Lower leg skin (tissue), 4 donors: ENCODE measurements around the gene LCN15. TPM values are rescaled to one million over a fixed set of nuclear protein-coding genes. Genes with fewer than 3 reads are reported as not detected.
"Not testable (repeated sequence)": the region's sequence is repeated elsewhere in the genome, so short reads cannot be mapped to it uniquely, and the experiment has no call there.

Experiments used
- DNase-seq, 2 donors: peaks; one replicate each; pipeline ENCODE4 v3.0.0-alpha.2; 2019; ENCODE audit warnings: low spot score in 2 of 2
- H3K4me3 ChIP-seq: fragments of 200-600 bp; sonication (generic); 2 replicates; pipeline ENCODE4 v1.5.1; 2017; ENCODE audit warnings: mild to moderate bottlenecking, low read depth; ENCODE audit not compliant: poor library complexity, severe bottlenecking
- POLR2A ChIP-seq, 2 donors: fragments of 450-650 bp; IDR thresholded peaks; one replicate each; pipeline ENCODE4 v1.6.1; 2016 to 2017; ENCODE audit warnings: antibody characterized with exemption in 2 of 2, mild to moderate bottlenecking in 1 of 2, moderate library complexity in 1 of 2
- WGBS, 2 donors: methylation state at CpG; one replicate each; pipeline ENCODE4 v1.1.5; 2018; 5-methylcytosine and 5-hydroxymethylcytosine counted together
- intact Hi-C: fragments of 100-400 bp; cut with DNase I; formaldehyde crosslinking; loops from one replicate; pipeline ENCODE4 v1.15.0; 2023; ENCODE audit warnings: low total_unique reads
- total RNA-seq, 4 donors: library from RNA; depleted of rRNA; stranded (reverse); fragments of >200 nt; gene quantifications; one replicate each; pipeline ENCODE4 v1.1.0, GENCODE V29; 2016
- TF ChIP-seq, protein P1 (sequence below), 3 donors: fragments of 450-650 bp; IDR thresholded peaks; one replicate each; pipeline ENCODE4 v1.5.1; 2016; ENCODE audit warnings: antibody characterized with exemption in 3 of 3, mild to moderate bottlenecking in 3 of 3, moderate library complexity in 2 of 3

LCN15 gene
- total RNA-seq, 4 donors from 2014 or later, result not detected

DNA sequence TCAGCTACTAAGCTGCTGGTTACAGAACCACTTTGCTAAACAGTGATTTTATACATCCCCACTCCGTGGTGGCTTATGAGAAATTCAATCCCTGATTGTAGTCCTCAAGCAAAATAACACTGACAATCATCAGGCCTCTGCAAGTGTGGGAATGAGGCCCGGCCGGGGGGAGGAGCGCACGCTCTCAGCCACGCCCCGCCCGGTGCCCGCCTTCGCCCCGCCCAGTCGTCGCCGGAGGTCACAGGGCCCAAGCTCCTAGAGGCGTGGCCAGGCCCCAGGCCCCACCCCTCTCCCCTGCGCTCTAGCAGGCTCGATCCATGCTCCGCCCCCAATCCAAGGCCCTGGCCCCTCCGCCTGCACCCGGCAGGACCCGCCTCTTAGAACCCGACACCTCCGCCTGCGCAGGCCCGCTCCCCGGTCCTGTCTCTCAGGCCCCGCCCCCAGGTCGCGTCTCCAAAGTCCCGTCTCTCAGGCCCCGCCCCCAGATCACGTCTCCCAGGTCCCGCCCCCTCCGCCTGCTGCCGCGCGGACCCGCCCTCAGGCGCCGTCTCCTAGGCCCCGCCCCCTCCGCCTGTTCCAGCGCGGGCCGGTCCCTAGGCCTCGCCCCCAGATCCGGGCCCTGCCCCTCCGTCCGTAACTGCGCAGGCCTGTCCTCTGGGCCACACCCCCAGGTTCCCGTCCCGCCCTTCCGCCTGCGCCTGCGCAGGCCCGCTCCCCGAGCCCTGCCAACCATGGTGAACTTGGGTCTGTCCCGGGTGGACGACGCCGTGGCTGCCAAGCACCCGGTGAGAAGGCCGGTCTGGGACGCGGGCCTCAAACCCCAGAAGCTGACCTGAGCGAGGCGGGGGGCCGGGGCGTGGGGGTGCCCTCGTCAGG lies 26.6 kb upstream of the LCN15 start, which contains the start of gene TMEM141:
TSS of gene TMEM141 (plus strand) at position 705 of the 876 bp plus-strand sequence. CDS start at position 732, 27 bp downstream.
- H3K4me3 ChIP-seq, result peak within 1 kb of the TSS; percentile 54
- peak; percentile 100 for DNase-seq
- intact Hi-C loops, result no loop called here
- TF ChIP-seq POLR2A (IDR thresholded peaks at IDR 0.05), result peak in 1 of 2 donors; percentile 42
- TF ChIP-seq, protein P1, sequence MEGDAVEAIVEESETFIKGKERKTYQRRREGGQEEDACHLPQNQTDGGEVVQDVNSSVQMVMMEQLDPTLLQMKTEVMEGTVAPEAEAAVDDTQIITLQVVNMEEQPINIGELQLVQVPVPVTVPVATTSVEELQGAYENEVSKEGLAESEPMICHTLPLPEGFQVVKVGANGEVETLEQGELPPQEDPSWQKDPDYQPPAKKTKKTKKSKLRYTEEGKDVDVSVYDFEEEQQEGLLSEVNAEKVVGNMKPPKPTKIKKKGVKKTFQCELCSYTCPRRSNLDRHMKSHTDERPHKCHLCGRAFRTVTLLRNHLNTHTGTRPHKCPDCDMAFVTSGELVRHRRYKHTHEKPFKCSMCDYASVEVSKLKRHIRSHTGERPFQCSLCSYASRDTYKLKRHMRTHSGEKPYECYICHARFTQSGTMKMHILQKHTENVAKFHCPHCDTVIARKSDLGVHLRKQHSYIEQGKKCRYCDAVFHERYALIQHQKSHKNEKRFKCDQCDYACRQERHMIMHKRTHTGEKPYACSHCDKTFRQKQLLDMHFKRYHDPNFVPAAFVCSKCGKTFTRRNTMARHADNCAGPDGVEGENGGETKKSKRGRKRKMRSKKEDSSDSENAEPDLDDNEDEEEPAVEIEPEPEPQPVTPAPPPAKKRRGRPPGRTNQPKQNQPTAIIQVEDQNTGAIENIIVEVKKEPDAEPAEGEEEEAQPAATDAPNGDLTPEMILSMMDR (IDR thresholded peaks at IDR 0.05), result no peak
- 0 to 2% methylated on average over 40 to 54 of the region's 70 CpGs for WGBS, 2 donors

DNA sequence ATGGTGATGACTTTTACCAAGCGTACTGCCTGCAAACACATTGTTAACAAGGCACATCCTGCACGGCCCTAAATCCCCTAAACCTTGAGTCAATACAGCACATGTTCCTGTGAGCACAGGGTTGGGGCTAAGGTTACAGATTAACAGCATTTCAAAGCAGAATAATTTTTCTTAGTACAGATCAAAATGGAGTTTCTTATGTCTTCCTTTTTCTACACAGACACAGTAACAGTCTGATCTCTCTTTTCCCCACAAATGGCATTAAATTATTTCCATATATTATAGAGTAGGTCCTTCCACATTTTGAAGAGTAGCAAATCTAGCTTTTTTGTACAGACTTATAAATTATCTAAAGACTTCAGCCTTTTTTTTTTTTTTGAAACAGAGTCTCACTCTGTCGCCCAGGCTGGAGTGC lies 25.2 kb upstream of the LCN15 start:
- TF ChIP-seq, protein P1 (IDR thresholded peaks at IDR 0.05), result no peak
- no peak for TF ChIP-seq POLR2A (IDR thresholded peaks at IDR 0.05)

GRCh38 chr9:136788644-136789522 lies 24.6 kb upstream of the LCN15 start:
- DNase-seq, result not testable (repeated sequence)

More for the DNA sequence above, 25.2 kb upstream of the LCN15 start:
- intact Hi-C loops, result no loop called here
- no peak overlapping the region for H3K4me3 ChIP-seq
- no peak for DNase-seq
- 75 to 80% methylated on average over 3 of the region's 3 CpGs for WGBS, 2 donors

DNA sequence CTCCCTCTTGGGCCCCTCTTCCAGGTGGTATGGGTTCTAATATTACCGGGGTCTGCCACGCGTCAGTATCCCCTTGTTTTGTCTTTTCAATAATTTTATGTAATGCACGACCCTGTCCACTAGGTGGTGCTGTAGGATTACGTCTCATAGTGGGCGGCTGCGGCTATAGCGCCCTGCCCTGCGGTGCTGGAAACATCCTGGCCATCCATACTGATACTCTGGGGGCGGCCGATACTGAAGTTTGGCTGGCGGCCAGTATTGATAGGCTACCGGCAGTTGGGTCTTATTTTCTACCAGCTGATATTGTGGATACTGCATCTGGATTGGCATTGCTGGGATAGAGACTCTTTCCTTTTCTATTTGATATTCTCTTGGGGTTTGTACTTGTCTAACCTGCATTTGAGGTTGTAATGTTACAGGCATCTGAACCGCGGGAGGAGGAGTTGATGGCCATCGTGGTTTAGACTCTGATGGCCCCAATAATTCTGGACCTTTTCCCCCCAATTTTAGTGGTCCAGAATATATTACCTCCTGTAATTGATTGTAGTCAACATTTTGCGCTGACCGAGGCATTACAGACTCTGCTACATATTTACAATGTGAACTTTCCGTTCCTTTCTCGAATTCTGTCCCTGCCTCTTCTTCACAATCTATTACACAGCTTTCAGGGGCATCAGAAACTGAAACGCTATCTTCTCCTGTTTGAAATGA lies 23.5 kb upstream of the LCN15 start:
- intact Hi-C loops, result no loop called here
- DNase-seq, result peak in 1 of 2 donors; percentile 94
- 18 to 19% methylated on average over 21 of the region's 21 CpGs for WGBS, 2 donors
- no peak overlapping the region for H3K4me3 ChIP-seq
- no peak for TF ChIP-seq POLR2A (IDR thresholded peaks at IDR 0.05)
- TF ChIP-seq, protein P1 (IDR thresholded peaks at IDR 0.05), result peak in 1 of 3 donors; percentile 92

More at GRCh38 chr9:136788644-136789522, 24.6 kb upstream of the LCN15 start:
- intact Hi-C loops, H3K4me3 ChIP-seq: not testable (repeated sequence)
- 80 to 85% methylated on average over 27 of the region's 27 CpGs for WGBS, 2 donors

- intact Hi-C loops, H3K4me3 ChIP-seq, DNase-seq: not testable (repeated sequence)
- WGBS, 2 donors, result 35 to 38% methylated on average over 4 of the region's 4 CpGs
These were observed 22.7 kb upstream of the LCN15 start for GRCh38 chr9:136786983-136787382.

DNA sequence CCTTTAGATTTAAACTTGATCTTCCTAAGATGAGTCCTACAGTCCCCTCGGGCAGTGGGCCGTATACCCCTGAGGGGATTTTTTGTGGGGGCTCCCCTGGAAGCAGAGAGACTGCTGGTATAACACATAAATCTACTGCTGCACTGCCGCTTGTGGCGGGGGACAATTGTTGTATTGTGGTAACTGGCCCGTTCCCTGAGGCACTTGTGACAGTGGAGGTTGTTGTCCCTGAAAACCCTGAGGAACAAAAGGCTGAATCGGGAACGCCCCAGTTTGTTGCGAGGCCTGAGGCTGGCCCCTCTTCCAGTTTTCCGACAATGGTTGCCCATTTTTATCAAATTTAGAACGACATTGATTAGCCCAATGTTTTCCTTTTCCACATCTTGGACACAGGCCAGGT lies 22.1 kb upstream of the LCN15 start:
- intact Hi-C loops, result no loop called here
- WGBS, 2 donors, result 68% methylated on average over 10 of the region's 10 CpGs
- H3K4me3 ChIP-seq, result no peak overlapping the region
- no peak for DNase-seq
- no peak for TF ChIP-seq POLR2A (IDR thresholded peaks at IDR 0.05)
- TF ChIP-seq, protein P1 (IDR thresholded peaks at IDR 0.05), result no peak

DNA sequence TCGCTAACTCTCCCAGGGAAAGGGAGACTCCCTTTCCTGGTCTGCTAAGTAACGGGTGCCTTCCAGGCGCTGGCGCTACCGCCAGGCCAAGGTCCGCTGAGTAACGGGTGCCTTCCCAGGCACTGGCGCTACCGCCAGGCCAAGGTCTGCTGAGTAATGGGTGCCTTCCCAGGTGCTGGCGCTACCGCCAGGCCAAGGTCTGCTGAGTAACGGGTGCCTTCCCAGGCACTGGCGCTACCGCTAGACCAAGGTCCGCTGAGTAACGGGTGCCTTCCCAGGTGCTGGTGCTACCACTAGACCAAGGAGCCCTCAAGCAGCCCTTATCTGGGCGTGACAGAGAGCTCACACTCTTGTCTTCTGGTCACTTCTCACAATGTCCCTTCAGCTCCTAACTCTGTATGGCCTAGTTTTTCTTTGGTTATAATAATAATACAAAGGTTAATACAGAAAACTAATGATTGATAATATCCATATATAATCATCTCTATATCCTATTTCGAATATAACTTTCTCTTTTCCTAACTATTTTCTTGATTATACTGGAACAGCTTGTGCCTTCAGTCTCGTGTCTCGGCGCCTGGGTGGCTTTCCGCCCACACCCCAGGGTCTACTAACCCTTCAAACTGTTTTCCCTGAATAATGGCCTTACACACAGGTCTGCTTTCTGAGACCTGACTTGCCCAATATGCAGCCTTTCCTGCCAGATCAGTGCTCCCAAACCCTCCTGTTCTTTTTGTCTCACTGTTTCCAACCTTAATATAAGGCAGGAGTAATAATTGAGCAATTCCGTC lies 21.4 kb upstream of the LCN15 start:
- intact Hi-C loops, H3K4me3 ChIP-seq, DNase-seq: not testable (repeated sequence)
- WGBS, 2 donors, result 76 to 81% methylated on average over 14 to 23 of the region's 23 CpGs
